HUES64 (cell line): ENCODE measurements around the gene ITGA1.

ENCODE experiments used
- H3K27ac ChIP-seq: 2 replicates; pipeline ENCODE4 v1.7.0; 2013; ENCODE audit warnings: low read depth, low read length, inconsistent platforms
- H3K27me3 ChIP-seq: 2 replicates; pipeline ENCODE4 v1.6.1; 2013; ENCODE audit warnings: mild to moderate bottlenecking, low read length; ENCODE audit not compliant: insufficient read depth
- H3K36me3 ChIP-seq: 2 replicates; pipeline ENCODE4 v1.6.1; 2013; ENCODE audit warnings: mild to moderate bottlenecking, low read length; ENCODE audit not compliant: insufficient read depth
- H3K4me1 ChIP-seq: 2 replicates; pipeline ENCODE4 v1.6.1; 2013; ENCODE audit warnings: mild to moderate bottlenecking, low read length, moderate library complexity; ENCODE audit not compliant: insufficient read depth
- H3K4me3 ChIP-seq: 2 replicates; pipeline ENCODE4 v1.5.1; 2013; ENCODE audit warnings: mild to moderate bottlenecking, low read length, moderate library complexity
- H3K9ac ChIP-seq: 2 replicates; pipeline ENCODE4 v1.6.1; 2013; ENCODE audit warnings: mild to moderate bottlenecking, low read depth, low read length
- H3K9me3 ChIP-seq: 2 replicates; pipeline ENCODE4 v1.6.1; 2013; ENCODE audit warnings: low read depth, low read length; ENCODE audit not compliant: insufficient read depth
- whole genome bisulfite sequencing: fragments of 150-250, 120-280 bp; methylation state at CpG from one replicate; pipeline ENCODE4 v1.1.7; 2013; ENCODE audit warnings: missing lambda C conversion rate; 5-methylcytosine and 5-hydroxymethylcytosine counted together

Gene ITGA1

GRCh38 chr5:52773342-52773741, 14.4 kb upstream of the ITGA1 start:
- no peaks in the 10 kb centered on the region for H3K27me3 ChIP-seq
- H3K9me3 ChIP-seq: no peaks in the 10 kb centered on the region
- H3K9ac ChIP-seq: no peak overlapping the region
- WGBS: 96% methylated on average over 2 of the region's 2 CpGs
- peaks cover 10% of the 10 kb centered on the region; the same call in 1 of the 2 replicates for H3K4me1 ChIP-seq
- no peak overlapping the region for H3K4me3 ChIP-seq
- no peaks in the 10 kb centered on the region for H3K36me3 ChIP-seq
- H3K27ac ChIP-seq: no peak overlapping the region

DNA sequence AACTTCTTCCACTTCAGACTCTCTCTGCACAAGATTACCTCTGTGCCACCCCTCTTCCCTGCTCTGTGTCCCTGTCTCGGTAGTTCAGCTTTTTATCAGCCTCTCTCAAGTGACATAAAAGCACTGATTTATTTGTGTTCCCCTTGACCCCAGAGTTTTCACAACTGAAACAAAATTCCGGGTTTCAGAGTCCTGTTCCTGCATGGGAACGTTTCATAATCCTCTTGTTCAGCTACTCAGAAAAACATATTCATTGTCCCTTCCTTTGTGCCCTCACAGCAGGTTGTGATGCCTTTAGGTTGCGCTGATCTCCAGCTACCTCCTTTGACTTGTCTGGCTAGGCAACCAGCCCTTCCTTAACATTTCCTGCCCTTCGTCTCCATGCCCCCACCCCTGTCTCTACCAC, 13.7 kb upstream of the ITGA1 start:
- H3K4me1 ChIP-seq: peaks cover 10% of the 10 kb centered on the region; the same call in 1 of the 2 replicates
- WGBS: 27% methylated on average over 5 of the region's 5 CpGs
- no peaks in the 10 kb centered on the region for H3K27me3 ChIP-seq
- H3K4me3 ChIP-seq: no peak overlapping the region
- H3K9me3 ChIP-seq: no peaks in the 10 kb centered on the region
- H3K27ac ChIP-seq: no peak overlapping the region
- no peaks in the 10 kb centered on the region for H3K36me3 ChIP-seq
- H3K9ac ChIP-seq: no peak overlapping the region

DNA sequence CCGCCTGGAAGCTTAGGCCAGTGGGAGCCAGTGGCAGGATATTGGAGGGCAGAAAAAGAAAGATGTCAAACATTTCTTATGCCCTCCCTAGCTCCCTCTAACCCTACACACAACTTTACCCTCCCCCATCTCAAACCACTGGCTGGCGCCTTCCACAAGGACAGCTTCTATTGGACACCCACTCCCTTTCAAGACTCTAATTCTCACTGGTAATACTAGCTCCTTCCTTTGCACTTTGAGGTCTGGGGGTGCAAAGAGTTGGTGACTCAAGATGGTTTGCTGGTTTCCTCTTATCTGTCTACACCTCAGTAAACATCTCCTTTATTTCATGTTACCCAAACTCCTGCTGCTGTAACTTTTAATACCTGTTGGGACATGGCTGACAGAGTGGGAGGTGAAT, 11.6 kb upstream of the ITGA1 start:
- Histone ChIP-seq H3K9ac (no peak overlapping the region), H3K36me3 (no peaks in the 10 kb centered on the region)
- WGBS: 88% methylated on average over 2 of the region's 2 CpGs

GRCh38 chr5:52777186-52777585, 10.5 kb upstream of the ITGA1 start:
- H3K36me3 ChIP-seq: no peaks in the 10 kb centered on the region
- no peak overlapping the region for H3K9ac ChIP-seq
- H3K27ac ChIP-seq: no peak overlapping the region
- WGBS: 91% methylated on average over 2 of the region's 4 CpGs
- peaks cover 10% of the 10 kb centered on the region; the same call in 1 of the 2 replicates for H3K4me1 ChIP-seq
- H3K4me3 ChIP-seq: no peak overlapping the region
- H3K9me3 ChIP-seq: no peaks in the 10 kb centered on the region
- H3K27me3 ChIP-seq: no peaks in the 10 kb centered on the region

More for the DNA sequence above, 11.6 kb upstream of the ITGA1 start:
- H3K4me3 ChIP-seq: no peak overlapping the region
- no peaks in the 10 kb centered on the region for H3K9me3 ChIP-seq
- no peaks in the 10 kb centered on the region for H3K27me3 ChIP-seq
- H3K4me1 ChIP-seq: peaks cover 10% of the 10 kb centered on the region; the same call in 1 of the 2 replicates
- no peak overlapping the region for H3K27ac ChIP-seq

- WGBS: 100% methylated on average over 1 of the region's 1 CpG
- no peak overlapping the region for H3K27ac ChIP-seq
Measured at GRCh38 chr5:52778781-52779180, 8.9 kb upstream of the ITGA1 start.

GRCh38 chr5:52779213-52779612, 8.5 kb upstream of the ITGA1 start:
- no peak overlapping the region for H3K27ac ChIP-seq
- H3K9ac ChIP-seq: no peak overlapping the region
- H3K36me3 ChIP-seq: no peaks in the 10 kb centered on the region
- H3K9me3 ChIP-seq: no peaks in the 10 kb centered on the region
- H3K4me3 ChIP-seq: no peak overlapping the region
- H3K4me1 ChIP-seq: peaks cover 3% of the 10 kb centered on the region; the same call in 1 of the 2 replicates
- H3K27me3 ChIP-seq: no peaks in the 10 kb centered on the region

More at GRCh38 chr5:52778781-52779180, 8.9 kb upstream of the ITGA1 start:
- H3K9me3 ChIP-seq: no peaks in the 10 kb centered on the region
- no peaks in the 10 kb centered on the region for H3K27me3 ChIP-seq
- peaks cover 7% of the 10 kb centered on the region; the same call in 1 of the 2 replicates for H3K4me1 ChIP-seq
- no peak overlapping the region for H3K9ac ChIP-seq
- H3K36me3 ChIP-seq: no peaks in the 10 kb centered on the region
- H3K4me3 ChIP-seq: no peak overlapping the region

DNA sequence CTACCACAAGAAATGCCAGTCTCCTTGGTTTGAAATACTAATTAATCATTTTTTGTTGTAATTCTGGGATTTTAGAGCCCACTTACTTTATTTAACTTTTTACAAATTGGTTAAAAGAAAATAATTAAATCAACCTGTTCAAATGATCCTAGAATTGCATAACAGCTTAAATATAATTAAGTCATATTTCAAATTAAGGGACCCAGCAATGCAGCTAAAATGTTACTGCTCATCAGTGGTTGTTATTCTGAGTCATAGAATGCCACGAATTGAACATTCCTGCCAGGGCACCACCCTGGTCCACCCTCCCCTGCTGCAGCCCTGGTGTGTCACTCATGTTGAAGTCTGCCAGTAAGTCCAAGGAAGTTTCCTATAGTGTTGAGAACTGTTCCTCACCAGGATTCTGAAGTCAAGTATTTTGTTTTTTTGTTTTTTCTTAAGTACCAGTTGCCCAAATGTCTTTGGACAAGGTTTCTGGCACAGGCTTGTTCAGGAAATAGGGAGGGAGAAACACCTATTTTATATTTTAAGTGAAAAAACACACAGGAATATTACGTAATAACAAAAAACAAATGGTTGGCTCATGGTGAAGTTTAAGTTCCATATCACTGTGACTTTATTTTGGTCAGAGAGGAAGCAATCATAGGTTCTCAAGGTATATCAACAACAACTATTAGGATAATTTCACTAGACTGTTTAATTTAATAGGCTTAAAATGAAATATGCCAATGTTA, 4.3 kb upstream of the ITGA1 start:
- H3K36me3 ChIP-seq: no peaks in the 10 kb centered on the region
- no peaks in the 10 kb centered on the region for H3K4me1 ChIP-seq
- no peak overlapping the region for H3K27ac ChIP-seq
- no peaks in the 10 kb centered on the region for H3K9me3 ChIP-seq
- no peak overlapping the region for H3K4me3 ChIP-seq
- WGBS: 85% methylated on average over 1 of the region's 2 CpGs
- H3K9ac ChIP-seq: no peak overlapping the region
- H3K27me3 ChIP-seq: peaks cover 8% of the 10 kb centered on the region; the same call in 1 of the 2 replicates

DNA sequence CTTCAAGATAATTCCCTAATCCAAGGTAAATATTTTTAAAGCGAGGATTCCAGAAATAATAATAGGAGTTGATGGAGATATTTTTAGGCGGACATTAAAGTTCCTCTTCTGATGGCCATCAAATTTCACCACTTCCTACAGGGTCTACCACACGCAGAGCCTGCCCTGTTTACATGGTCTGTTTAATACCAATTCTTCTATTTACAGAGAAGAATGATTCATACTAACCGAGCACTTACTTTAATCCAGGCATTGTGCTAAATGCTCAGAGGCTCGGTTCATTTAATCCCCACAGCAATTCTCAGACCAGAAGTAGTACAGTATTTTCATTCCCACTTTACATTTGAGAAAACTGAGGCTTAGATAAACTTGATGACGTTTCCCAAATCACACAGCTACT, 3.0 kb upstream of the ITGA1 start:
- Histone ChIP-seq H3K27ac (no peak overlapping the region), H3K36me3 (no peaks in the 10 kb centered on the region), H3K4me3 (no peak overlapping the region), H3K9me3 (no peaks in the 10 kb centered on the region), H3K9ac (no peak overlapping the region), H3K4me1 (peaks cover 8% of the 10 kb centered on the region; the same call in 1 of the 2 replicates), H3K27me3 (peaks cover 19% of the 10 kb centered on the region; the same call in 1 of the 2 replicates)
- WGBS: 92% methylated on average over 4 of the region's 6 CpGs

- Histone ChIP-seq H3K36me3 (no peaks in the 10 kb centered on the region), H3K4me3 (no peak overlapping the region), H3K9ac (no peak overlapping the region), H3K9me3 (no peaks in the 10 kb centered on the region), H3K27ac (no peak overlapping the region), H3K4me1 (peaks cover 8% of the 10 kb centered on the region; the same call in 1 of the 2 replicates), H3K27me3 (peaks cover 23% of the 10 kb centered on the region; the same call in 1 of the 2 replicates)
- WGBS: 100% methylated on average over 1 of the region's 4 CpGs
Measured at GRCh38 chr5:52786391-52786790, 1.3 kb upstream of the ITGA1 start.

GRCh38 chr5:52786949-52787599, 642 bp upstream of the ITGA1 start:
- Histone ChIP-seq H3K4me1 (peaks cover 8% of the 10 kb centered on the region; the same call in 1 of the 2 replicates), H3K27me3 (peaks cover 23% of the 10 kb centered on the region; the same call in 1 of the 2 replicates), H3K9me3 (no peaks in the 10 kb centered on the region), H3K4me3 (peak overlapping the region; percentile 69), H3K9ac (no peak overlapping the region), H3K27ac (no peak overlapping the region), H3K36me3 (no peaks in the 10 kb centered on the region)
- 11% methylated on average over 11 of the region's 11 CpGs for WGBS

DNA sequence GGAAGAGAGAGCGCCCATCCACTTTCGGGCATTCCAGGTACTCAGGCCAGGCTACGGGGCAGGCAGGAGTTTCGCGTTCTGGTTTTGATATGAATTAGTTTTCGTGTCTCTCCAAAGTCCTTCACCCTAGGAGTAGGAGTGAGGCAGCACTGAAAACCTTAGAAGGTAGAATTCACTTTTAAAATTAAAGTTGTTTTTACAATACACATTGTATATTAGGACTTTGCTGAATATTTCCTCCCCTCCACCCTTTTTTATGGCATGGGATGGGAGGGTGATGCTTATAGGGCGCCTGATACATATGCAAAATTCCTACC, 747 bp downstream of the ITGA1 start:
- WGBS: 3% methylated on average over 5 of the region's 7 CpGs
- Histone ChIP-seq H3K36me3 (no peaks in the 10 kb centered on the region), H3K4me3 (peak overlapping the region; percentile 69), H3K27ac (no peak overlapping the region), H3K9ac (0 out of 2 replicates have a peak overlapping the region, but pooled peaks have one; percentile 50), H3K27me3 (peaks cover 23% of the 10 kb centered on the region; the same call in 1 of the 2 replicates), H3K9me3 (no peaks in the 10 kb centered on the region), H3K4me1 (peaks cover 8% of the 10 kb centered on the region; the same call in 1 of the 2 replicates)
